GM12801 (cell line): ENCODE measurements around the gene PDE9A.

Source experiments
- TF ChIP-seq, protein P1 (sequence below): IDR thresholded peaks from one replicate; pipeline ENCODE4 v1.5.1; 2011; ENCODE audit warnings: control low read depth; ENCODE audit not compliant: insufficient read length; ENCODE audit errors: extremely low read depth

Gene PDE9A

DNA sequence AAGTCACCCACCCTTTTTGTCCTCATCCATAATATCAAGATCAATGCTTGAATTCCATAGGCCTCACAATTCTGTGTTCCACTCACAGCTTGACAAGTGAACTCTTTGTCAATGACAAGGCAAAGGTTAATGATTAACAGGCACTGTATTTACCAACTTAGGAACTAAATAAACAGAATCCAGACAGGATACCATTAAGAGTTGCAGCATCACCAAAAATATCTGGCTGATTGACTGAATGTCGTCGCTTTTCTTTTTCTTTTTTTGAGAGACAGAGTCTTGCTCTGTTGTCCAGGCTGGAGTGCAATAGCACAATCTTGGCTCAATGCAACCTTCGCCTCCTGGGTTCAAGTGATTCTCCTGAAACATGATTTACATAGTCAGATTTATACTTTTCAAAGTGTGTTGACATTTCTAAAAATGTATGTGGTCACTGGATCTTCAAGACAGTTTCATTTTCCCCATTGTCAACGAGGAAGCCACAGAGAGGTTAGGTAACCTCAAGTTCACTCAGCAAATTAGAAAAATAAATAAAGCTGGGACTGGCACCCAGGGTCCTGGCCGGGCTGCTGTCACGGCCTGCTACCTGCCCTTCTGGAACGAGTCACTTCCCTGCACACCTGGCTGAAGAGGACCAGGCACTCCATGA lies 81.0 kb downstream of the PDE9A start:
- TF ChIP-seq, protein P1, sequence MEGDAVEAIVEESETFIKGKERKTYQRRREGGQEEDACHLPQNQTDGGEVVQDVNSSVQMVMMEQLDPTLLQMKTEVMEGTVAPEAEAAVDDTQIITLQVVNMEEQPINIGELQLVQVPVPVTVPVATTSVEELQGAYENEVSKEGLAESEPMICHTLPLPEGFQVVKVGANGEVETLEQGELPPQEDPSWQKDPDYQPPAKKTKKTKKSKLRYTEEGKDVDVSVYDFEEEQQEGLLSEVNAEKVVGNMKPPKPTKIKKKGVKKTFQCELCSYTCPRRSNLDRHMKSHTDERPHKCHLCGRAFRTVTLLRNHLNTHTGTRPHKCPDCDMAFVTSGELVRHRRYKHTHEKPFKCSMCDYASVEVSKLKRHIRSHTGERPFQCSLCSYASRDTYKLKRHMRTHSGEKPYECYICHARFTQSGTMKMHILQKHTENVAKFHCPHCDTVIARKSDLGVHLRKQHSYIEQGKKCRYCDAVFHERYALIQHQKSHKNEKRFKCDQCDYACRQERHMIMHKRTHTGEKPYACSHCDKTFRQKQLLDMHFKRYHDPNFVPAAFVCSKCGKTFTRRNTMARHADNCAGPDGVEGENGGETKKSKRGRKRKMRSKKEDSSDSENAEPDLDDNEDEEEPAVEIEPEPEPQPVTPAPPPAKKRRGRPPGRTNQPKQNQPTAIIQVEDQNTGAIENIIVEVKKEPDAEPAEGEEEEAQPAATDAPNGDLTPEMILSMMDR: no peak

DNA sequence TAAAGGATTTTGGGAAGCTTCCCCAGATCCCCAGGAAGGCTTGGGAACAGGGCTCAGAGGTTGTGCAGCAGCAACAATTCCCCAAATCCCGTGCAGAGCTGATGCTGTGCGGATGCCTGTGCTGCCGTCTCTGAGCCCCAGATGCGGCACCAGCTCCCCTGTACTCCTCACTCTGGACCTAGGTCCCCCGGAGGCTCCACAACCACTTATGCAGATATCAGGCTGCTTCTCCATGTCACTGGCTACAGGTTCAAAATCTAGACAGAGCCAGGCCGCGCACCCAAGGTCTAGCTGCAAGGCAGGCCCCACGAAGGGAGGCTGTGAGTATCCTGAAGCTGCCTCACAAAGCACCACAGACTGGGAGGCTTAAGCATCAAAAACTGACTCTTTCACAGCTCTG lies 81.6 kb downstream of the PDE9A start:
- TF ChIP-seq, protein P1: no peak

DNA sequence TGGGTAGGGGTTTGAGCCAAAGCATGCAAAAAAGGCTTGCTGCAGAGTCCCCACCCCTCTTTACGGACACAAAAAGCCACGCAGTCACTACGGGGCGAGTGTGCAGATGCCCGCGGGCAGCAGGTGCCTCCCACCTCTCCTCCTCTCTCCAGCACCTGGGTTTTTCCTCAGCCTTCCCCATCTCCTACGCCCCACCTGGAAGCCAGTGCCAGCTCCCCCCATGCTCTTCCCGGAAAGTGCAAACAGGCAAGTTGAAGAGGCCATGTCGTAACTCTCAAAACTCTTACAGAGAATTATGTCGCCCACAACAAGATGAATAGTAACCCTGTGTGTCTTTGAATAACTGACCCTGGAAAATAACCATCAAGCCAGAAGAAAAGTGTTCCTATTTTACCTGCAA lies 82.5 kb downstream of the PDE9A start:
- TF ChIP-seq, protein P1: no peak

DNA sequence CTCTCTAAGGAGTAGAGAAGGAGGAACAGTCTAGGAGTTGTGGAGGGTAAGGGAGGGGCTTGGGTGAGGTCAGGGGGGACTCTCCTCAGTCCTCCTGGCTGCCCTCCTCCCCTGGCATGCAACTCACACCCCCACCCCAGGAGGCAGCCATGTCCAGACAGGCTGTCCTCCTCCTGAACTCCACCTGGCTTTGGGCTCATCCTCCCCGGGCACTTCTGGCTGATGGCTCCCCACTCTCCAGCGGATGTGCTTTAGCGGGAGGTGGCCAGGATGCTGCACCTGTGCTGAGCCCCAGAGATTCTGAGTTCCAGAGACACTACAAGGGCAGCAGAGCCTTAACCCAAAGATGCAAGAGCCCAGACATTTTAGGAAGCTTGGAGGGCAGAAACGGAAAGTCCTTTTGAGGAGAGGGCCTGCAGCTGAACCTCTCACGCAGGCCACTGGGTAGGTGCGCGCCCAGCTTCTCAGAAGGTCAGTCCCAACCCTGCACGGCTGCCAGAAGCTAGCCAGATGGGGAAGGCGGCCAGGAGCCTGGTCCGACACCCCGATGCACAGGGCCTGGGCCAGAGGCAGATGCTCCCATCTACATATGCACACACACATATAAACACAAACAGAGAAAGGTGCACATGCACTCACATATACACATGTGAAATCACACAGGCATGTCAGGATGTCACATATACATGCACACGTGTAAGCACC lies 83.4 kb downstream of the PDE9A start:
- TF ChIP-seq, protein P1: no peak

DNA sequence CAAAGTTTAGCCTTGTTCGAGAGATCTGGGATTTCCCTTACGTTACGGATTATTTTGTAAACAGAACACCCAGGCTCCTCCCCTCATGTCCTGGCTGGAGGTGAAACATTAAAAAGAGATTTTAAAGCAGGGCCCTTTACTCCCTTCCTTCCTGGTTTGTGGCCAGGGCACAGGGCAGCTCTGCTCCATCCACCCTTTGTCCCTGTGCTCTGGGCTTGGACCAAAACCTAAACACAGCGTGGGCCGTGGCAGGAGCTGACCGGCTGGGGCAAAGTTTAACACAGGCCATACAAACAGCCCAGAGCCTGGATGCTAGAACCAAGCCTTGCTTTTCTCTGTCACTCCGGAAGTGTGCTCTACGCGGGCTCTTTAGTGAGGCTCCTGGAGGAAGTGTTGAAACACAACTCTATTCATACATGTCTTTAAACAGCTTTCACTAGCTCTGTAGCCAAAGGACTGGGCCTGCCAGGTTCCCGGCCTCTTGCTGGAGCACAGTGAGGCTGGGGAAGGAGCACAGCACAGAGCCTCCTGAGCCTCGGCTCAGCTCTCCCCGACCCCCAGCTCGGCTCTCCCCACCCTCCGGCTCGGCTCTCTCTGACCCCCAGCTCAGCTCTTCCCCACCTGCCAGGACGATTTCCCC lies 84.7 kb downstream of the PDE9A start:
- TF ChIP-seq, protein P1: no peak

DNA sequence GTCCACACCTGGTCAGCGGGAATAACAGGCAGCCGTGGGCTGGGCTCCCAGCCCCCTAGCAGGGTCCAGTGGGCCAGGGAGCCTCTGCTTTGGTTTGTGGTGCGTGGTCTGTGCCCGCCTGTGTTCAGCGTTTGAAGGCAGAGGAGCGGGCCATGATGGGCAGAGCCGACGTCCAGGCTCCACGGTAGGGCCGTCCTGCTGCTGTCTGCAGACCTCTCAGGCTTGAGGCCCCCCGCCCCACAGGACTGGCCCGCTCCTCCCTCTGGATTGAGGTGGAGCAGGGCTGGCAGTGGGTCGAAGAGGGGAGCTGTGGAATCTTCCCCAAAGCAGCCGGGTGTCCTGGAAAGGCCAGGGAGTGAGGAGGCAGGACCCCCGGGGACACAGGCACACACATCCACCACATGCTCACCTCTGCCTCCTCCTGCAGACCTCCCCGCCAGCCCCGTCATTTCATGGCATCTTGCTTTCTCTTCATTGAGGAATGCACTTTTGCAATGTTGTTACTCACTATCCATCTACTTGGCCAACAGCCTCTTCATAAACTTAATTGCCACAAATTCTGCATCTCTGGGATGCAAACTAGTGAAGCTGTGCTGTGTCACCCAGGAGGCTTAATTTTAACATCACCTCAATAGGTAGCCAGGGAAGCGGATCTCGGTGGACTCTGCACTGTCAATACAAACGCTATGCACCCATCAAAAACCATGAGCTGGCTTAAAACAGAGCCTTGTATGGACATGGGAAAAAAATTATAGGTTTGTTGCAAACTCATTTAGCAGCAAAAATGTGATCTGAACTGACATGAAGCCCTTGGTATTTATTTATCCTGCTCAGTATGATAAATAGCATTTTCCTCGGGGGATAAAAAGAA lies 85.9 kb downstream of the PDE9A start:
- TF ChIP-seq, protein P1: no peak

DNA sequence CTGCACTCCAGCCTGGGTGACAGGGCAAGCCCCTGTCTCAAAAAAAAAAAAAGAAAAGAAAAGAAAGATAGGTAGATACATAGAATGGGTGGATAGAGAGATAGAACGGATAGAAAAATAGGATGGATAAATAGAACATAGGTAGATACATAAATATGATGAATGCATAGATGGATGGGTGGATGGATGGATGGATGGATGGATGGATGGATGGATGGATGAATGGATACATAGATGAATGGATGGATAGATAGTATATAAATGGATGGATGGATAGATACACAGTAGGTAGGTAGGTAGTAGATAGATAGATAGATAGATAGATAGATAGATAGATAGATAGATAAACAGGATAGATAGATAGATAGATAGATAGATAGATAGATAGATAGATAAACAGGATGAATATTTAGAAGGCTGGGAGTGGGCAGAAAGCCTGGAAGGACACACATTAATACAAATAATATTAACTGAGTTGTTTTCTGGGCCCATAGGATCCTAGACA lies 87.0 kb downstream of the PDE9A start:
- TF ChIP-seq, protein P1: no peak
